RWPE2 (cell line): ENCODE data around the gene CYB561D2.

Experiments
- ATAC-seq: fragments of 200-7000 bp; cut with Tn5 transposase; 3 replicates; pipeline ENCODE4 v1.9.1; 2021; ENCODE audit warnings: low read depth
- DNase-seq: peaks from one replicate; pipeline ENCODE4 v3.0.0-alpha.2; 2020; ENCODE audit warnings: low spot score
- H3K27ac ChIP-seq: fragments of 450-650 bp; 2 replicates; pipeline ENCODE4 v1.5.1; 2017; ENCODE audit warnings: mild to moderate bottlenecking; ENCODE audit not compliant: poor library complexity, severe bottlenecking
- H3K27me3 ChIP-seq: fragments of 250-450 bp; sonication (Bioruptor Pico); 2 replicates; pipeline ENCODE4 v1.5.1; 2021; ENCODE audit warnings: mild to moderate bottlenecking, moderate library complexity; ENCODE audit not compliant: insufficient read depth, poor library complexity, severe bottlenecking
- H3K36me3 ChIP-seq: fragments of 250-450 bp; sonication (Bioruptor Pico); 2 replicates; pipeline ENCODE4 v1.5.1; 2020; ENCODE audit warnings: low read depth, mild to moderate bottlenecking, moderate library complexity
- H3K4me1 ChIP-seq: fragments of 250-450 bp; sonication (Bioruptor Pico); 2 replicates; pipeline ENCODE4 v1.5.1; 2021; ENCODE audit warnings: mild to moderate bottlenecking, moderate library complexity; ENCODE audit not compliant: insufficient read depth, poor library complexity, severe bottlenecking
- H3K4me3 ChIP-seq: fragments of 250-450 bp; sonication (Bioruptor Pico); 2 replicates; pipeline ENCODE4 v1.5.1; 2021; ENCODE audit warnings: mild to moderate bottlenecking, moderate library complexity; ENCODE audit not compliant: severe bottlenecking
- H3K9me3 ChIP-seq: fragments of 250-450 bp; sonication (Bioruptor Pico); 2 replicates; pipeline ENCODE4 v1.5.1; 2021; ENCODE audit warnings: mild to moderate bottlenecking, moderate library complexity; ENCODE audit not compliant: severe bottlenecking
- CTCF ChIP-seq: fragments of 450-650 bp; IDR thresholded peaks from one replicate; pipeline ENCODE4 v1.5.1; 2017; ENCODE audit warnings: mild to moderate bottlenecking, moderate library complexity; ENCODE audit not compliant: poor library complexity, severe bottlenecking

Gene CYB561D2

GRCh38 chr3:50378024-50378423 lies 27.4 kb downstream of the CYB561D2 start:
- no peak for TF ChIP-seq CTCF
- Histone ChIP-seq H3K4me3 (no peak overlapping the region), H3K27me3 (no peaks in the 10 kb centered on the region), H3K27ac (no peak overlapping the region), H3K9me3 (no peaks in the 10 kb centered on the region), H3K4me1 (no peaks in the 10 kb centered on the region), H3K36me3 (no peaks in the 10 kb centered on the region)
- ATAC-seq, result no peak
- DNase-seq, result no peak

- H3K4me1 ChIP-seq, result no peaks in the 10 kb centered on the region
- DNase-seq, result no peak
- no peaks in the 10 kb centered on the region for H3K9me3 ChIP-seq
- no peak for TF ChIP-seq CTCF
- H3K27ac ChIP-seq, result no peak overlapping the region
- H3K4me3 ChIP-seq, result no peak overlapping the region
- H3K27me3 ChIP-seq, result no peaks in the 10 kb centered on the region
- no peaks in the 10 kb centered on the region for H3K36me3 ChIP-seq
- no peak for ATAC-seq
Observed at GRCh38 chr3:50378757-50379156, 28.1 kb downstream of the CYB561D2 start.

- Histone ChIP-seq H3K9me3 (no peaks in the 10 kb centered on the region), H3K4me3 (no peak overlapping the region), H3K27me3 (no peaks in the 10 kb centered on the region), H3K4me1 (no peaks in the 10 kb centered on the region), H3K36me3 (no peaks in the 10 kb centered on the region), H3K27ac (no peak overlapping the region)
- no peak for TF ChIP-seq CTCF
- DNase-seq (no peak), ATAC-seq (no peak)
Observed at GRCh38 chr3:50380405-50381085, 29.9 kb downstream of the CYB561D2 start.

- ATAC-seq (no peak), DNase-seq (no peak)
- H3K27me3 ChIP-seq, result no peaks in the 10 kb centered on the region
- no peaks in the 10 kb centered on the region for H3K9me3 ChIP-seq
- H3K4me1 ChIP-seq, result no peaks in the 10 kb centered on the region
- H3K4me3 ChIP-seq, result no peak overlapping the region
- no peak for TF ChIP-seq CTCF
- H3K36me3 ChIP-seq, result no peaks in the 10 kb centered on the region
- no peak overlapping the region for H3K27ac ChIP-seq
Observed at GRCh38 chr3:50381383-50381782, 30.7 kb downstream of the CYB561D2 start.

- no peaks in the 10 kb centered on the region for H3K36me3 ChIP-seq
- no peak overlapping the region for H3K4me3 ChIP-seq
- no peak overlapping the region for H3K27ac ChIP-seq
- H3K4me1 ChIP-seq, result no peaks in the 10 kb centered on the region
- ATAC-seq, result no peak
- DNase-seq, result no peak
- no peaks in the 10 kb centered on the region for H3K9me3 ChIP-seq
- TF ChIP-seq CTCF, result no peak
- H3K27me3 ChIP-seq, result no peaks in the 10 kb centered on the region
Observed at GRCh38 chr3:50382722-50383121, 32.1 kb downstream of the CYB561D2 start.
